Measurements from ENCODE around the gene ZC3H7A.

- TF ChIP-seq CTCF (IDR thresholded peaks at IDR 0.05): no peak
- no peak for TF ChIP-seq POLR2A (IDR thresholded peaks at IDR 0.05)
Observed at GRCh38 chr16:11833951-11834695, 37.1 kb upstream of the ZC3H7A start.

Measured in esophagus squamous epithelium (tissue), 4 donors.